HG02970 (cell line): ENCODE data around the gene NRL.
"Not testable (repeated sequence)": the region's sequence is repeated elsewhere in the genome, so short reads cannot be mapped to it uniquely, and the experiment has no call there.

Experiments used
- ATAC-seq: cut with Tn5 transposase; IDR thresholded peaks from one replicate; pipeline ENCODE4 v1.9.1; 2021; ENCODE audit warnings: mild to moderate bottlenecking, moderate library complexity, moderate number of reproducible peaks; ENCODE audit not compliant: unreplicated experiment, low FRiP score

Gene NRL

DNA sequence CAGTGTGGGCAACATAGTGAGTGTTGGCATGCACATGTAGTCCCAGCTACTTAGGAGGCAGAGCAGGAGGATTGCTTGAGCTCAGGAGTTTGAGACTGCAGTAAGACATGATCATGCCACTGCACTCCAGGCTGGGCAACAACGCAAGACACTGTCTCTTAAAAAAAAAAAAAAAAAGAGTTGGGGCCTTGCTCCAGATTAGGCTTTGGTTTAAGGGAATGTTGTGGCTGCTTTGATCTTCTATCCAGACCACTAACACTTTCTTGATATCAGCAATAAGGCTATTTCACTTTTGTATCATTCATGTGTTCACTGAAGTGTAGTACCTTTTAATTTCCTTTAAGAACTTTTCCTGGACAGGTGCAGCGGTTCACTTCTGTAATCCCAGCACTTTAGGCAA, 12.9 kb upstream of the NRL start:
- ATAC-seq = no peak

- no peak for ATAC-seq
These were observed 12.2 kb upstream of the NRL start for GRCh38 chr14:24126939-24127338.

GRCh38 chr14:24123424-24124417, 9.0 kb upstream of the NRL start:
- ATAC-seq = no peak

GRCh38 chr14:24122898-24123297, 8.1 kb upstream of the NRL start:
- no peak for ATAC-seq

GRCh38 chr14:24122416-24122815, 7.7 kb upstream of the NRL start:
- ATAC-seq = no peak

DNA sequence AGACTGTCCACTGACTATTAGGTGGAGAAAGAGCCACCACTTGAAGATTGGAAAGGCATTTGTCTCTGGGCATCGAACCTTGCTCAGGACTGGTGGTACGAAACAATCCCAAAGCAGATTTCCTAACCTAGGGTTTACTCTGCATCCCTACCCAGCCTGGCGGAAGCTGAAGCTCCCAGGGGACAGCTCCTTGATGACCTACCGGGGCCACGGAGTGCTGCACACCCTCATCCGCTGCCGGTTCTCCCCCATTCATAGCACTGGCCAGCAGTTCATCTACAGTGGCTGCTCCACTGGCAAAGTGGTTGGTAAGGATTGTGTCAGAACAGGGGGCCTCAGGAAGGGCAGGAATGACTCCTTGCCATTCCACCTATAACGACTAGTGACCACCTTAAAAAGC, 6.5 kb upstream of the NRL start:
- no peak for ATAC-seq

- no peak for ATAC-seq
These were observed 4.9 kb upstream of the NRL start for GRCh38 chr14:24119691-24120090.

- ATAC-seq = no peak
These were observed 2.4 kb upstream of the NRL start for GRCh38 chr14:24117179-24117578.

GRCh38 chr14:24116128-24116814, 1.5 kb upstream of the NRL start:
- ATAC-seq = no peak

DNA sequence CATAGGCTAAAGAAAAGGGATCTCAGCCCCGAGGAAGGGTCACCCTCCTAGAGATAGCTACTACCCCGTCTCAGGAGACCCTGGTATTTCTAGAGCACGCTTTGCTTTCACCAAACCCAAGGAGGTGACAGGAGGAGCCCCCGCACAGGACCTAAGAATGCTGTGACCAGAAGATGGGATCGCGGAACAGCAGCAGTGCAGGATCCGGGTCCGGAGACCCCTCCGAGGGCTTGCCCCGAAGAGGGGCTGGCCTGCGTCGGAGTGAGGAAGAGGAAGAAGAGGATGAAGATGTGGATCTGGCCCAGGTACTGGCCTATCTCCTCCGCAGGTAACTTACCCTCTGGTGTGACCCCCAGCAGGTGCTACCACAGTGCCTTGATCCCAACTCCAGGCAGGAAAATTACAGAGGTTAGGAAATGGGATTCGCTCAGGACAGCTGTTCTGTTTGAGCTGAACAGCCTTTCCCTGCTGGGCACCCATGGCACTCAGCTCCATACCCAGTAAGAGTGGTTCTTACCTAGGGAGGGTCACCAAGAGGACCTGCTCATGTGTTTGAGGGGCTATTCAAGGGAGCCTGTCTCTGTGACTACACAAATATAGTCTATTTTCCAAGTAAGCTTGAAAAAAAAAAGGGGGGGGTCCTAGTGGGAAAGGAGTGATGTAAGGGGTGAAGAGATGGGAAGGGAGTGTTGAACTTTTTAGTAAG, 826 bp upstream of the NRL start:
- ATAC-seq = no peak

GRCh38 chr14:24113801-24114531, 783 bp downstream of the NRL start:
- ATAC-seq = peak; percentile 39

DNA sequence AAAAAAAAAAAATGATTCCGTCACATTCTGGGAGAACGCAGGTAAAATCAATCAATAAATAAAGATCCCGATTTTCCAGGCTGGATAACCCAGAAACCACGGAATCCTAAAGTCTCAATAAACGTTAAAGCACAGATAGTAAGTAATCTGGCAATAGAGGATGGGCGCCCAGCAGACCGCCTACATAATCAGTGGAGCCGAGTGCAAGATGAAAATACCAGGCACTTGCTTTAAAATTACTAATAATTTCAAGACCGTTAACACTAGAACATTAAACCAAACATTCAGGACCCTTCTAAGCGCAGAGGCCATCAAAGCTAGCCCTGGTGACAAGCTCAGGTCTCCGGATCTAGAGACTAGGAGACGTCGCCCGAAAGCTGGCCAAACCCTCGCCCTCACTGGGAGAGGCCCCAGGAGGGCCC, 1.4 kb downstream of the NRL start:
- ATAC-seq = no peak

GRCh38 chr14:24110523-24110922, 4.2 kb downstream of the NRL start:
- ATAC-seq = no peak

- ATAC-seq = no peak
These were observed 4.7 kb downstream of the NRL start for GRCh38 chr14:24110060-24110459.

DNA sequence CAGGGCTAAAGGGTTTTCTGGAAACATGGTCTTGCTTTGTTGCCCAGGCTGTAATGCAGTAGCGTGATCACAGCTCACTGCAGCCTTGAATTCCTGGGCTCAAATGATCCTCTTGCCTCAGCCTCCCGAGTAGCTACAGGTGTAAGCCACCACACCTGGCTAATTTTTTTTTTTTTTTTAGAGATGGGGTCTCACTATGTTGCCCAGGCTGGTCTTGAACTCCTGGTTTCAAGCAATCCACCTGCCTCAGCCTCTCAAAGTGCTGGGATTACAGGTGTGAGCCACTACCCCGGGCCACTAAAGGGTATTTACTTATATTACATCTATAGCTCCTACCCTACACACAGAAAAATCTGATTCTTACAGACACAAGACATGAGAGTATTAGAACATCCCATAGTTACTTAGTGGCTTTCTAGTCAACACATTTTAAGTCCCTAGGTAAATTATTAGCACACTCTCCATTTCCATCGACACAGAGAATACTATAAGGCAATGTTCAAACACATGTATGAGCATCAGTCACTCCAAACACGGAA, 6.3 kb downstream of the NRL start:
- no peak for ATAC-seq

DNA sequence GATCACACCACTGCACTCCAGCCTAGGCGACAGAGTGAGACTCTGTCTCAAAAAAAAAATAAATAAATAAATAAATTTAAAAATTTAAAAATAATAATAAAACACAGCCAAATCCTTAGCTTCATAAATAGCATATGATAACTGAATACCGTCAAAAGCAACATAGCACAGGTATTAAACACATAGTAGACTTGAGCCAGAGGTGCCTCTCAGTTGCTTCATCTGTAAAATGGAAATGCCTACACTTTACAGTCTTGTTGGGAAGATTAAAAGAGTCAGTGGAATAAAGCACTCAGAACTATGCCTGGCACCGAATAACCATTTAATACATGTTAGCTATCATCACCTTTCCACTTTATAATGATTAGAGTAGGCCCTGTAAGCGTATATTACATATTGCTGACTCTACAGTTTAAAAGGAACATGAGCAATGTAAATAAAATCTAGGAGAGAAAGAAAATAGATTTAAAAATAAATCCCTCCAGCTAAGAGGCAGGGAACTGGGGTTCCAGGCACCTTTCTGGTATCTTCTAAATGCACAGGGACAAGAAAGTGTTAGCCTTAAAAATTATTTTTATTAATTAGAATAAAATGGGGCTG, 8.0 kb downstream of the NRL start:
- ATAC-seq = no peak

DNA sequence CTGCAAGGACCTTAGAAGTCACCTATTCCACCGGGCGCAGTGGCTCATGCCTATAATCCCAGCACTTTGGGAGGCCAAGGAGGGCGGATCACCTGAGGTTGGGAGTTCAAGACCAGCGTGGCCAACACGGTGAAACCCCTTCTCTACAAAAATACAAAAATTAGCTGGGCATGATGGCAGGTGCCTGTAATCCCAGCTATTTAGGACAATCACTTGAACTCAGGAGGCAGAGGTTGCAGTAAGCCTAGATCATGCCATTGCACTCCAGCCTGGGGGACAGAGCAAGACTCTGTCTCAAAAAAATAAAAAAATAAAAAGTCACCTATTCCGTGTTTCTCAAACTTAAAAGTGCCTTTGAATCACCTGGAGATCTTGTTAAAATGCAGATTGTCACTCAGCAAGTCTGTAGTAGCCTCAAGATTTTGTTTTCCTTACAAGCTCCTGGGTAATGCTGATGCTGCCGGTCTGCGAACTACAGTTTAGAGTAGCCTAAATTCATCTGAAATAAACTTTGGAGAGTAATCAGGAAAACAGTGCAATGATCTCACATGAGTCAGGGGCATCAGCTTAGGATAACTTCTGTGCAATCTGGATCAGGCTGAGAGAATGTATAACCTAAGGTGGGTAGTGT, 9.0 kb downstream of the NRL start:
- not testable (repeated sequence) for ATAC-seq

- no peak for ATAC-seq
These were observed 11.3 kb downstream of the NRL start for GRCh38 chr14:24103451-24103850.

GRCh38 chr14:24102357-24103048, 12.2 kb downstream of the NRL start:
- no peak for ATAC-seq
